Upper lobe of left lung (tissue), 6 donors: ENCODE results near the gene SFMBT2. TPM values are rescaled to one million over a fixed set of nuclear protein-coding genes. Genes with fewer than 3 reads are reported as not detected.

Experiments used
- ATAC-seq, 2 donors: fragments of 200-7000 bp; cut with Tn5 transposase; one replicate each; pipeline ENCODE4 v1.9.1; 2022; ENCODE audit warnings: mild to moderate bottlenecking in 2 of 2, moderate library complexity in 2 of 2; ENCODE audit not compliant: low FRiP score in 2 of 2
- DNase-seq, 2 donors: peaks; one replicate each; pipeline ENCODE4 v3.0.0-alpha.2; 2019 to 2020
- H3K27ac ChIP-seq, 4 donors: fragments of 200-600 bp; sonication (generic); one replicate each; pipeline ENCODE4 v1.5.1; 2016 to 2019
- H3K27me3 ChIP-seq, 4 donors: fragments of 200-600 bp; sonication (generic); one replicate each; pipeline ENCODE4 v1.5.1; 2017 to 2019
- H3K36me3 ChIP-seq, 4 donors: fragments of 200-600 bp; sonication (generic); one replicate each; pipeline ENCODE4 v1.5.1; 2016 to 2019
- H3K4me1 ChIP-seq, 4 donors: fragments of 200-600 bp; sonication (generic); one replicate each; pipeline ENCODE4 v1.5.1; 2018 to 2019
- H3K4me3 ChIP-seq, 4 donors: fragments of 200-600 bp; sonication (generic); one replicate each; pipeline ENCODE4 v1.5.1; 2017 to 2019; ENCODE audit warnings: mild to moderate bottlenecking in 2 of 4, moderate library complexity in 1 of 4
- H3K9me3 ChIP-seq, 4 donors: fragments of 200-600 bp; sonication (generic); one replicate each; pipeline ENCODE4 v1.5.1; 2018 to 2019
- CTCF ChIP-seq, 6 experiments: fragments of 450-650 bp in 4 of 6; fragments of 200-600 bp in 2 of 6; sonication (generic) in 2 of 6; IDR thresholded peaks; one replicate each; pipeline ENCODE4 v1.5.1; 2016 to 2019; ENCODE audit warnings: antibody characterized with exemption in 6 of 6
- EP300 ChIP-seq, 4 donors: sonication (generic); formaldehyde crosslinking; IDR thresholded peaks; one replicate each; pipeline ENCODE4 v1.5.1; 2017; ENCODE audit warnings: antibody characterized with exemption in 4 of 4, control low read depth in 2 of 4
- POLR2A ChIP-seq, 4 donors: fragments of 450-650 bp; IDR thresholded peaks; one replicate each; pipeline ENCODE4 v1.5.1; 2016 to 2017; ENCODE audit warnings: antibody characterized with exemption in 4 of 4, mild to moderate bottlenecking in 2 of 4
- POLR2AphosphoS5 ChIP-seq, 2 donors: sonication (generic); formaldehyde crosslinking; IDR thresholded peaks; one replicate each; pipeline ENCODE4 v1.5.1; 2017; ENCODE audit warnings: antibody characterized with exemption in 2 of 2
- WGBS, 2 donors: methylation state at CpG; one replicate each; pipeline ENCODE4 v1.1.5; 2017 to 2018; 5-methylcytosine and 5-hydroxymethylcytosine counted together
- total RNA-seq, 6 donors: library from RNA; depleted of rRNA in 4 of 6; stranded (reverse); fragments of >200 nt in 4 of 6; gene quantifications; one replicate each; pipeline versions ENCODE4 v1.1.0 to v1.2.1, GENCODE V29; 2016 to 2021
- donor health status: DM: no; HTN: no; CAD: no; lungs with moderate emphysema.
- donor health status: DM: no; HTN: yes; CAD: no; lungs with severe emphysema.

Gene SFMBT2
- total RNA-seq, 6 donors from 2014 or later = 6.2 to 14.6 (median 10.2) TPM

GRCh38 chr10:7406712-7407333, 4.0 kb downstream of the SFMBT2 start:
- TF ChIP-seq POLR2A (IDR thresholded peaks at IDR 0.05) (no peak), EP300 (IDR thresholded peaks at IDR 0.05) (no peak), CTCF (IDR thresholded peaks at IDR 0.05) (no peak), POLR2AphosphoS5 (IDR thresholded peaks at IDR 0.05) (no peak)
- DNase-seq = peak in 1 of 2 donors; percentile 40
- WGBS, 2 donors = 65 to 69% methylated on average over 14 of the region's 14 CpGs
- ATAC-seq = no peak
- Histone ChIP-seq H3K36me3 (no peaks in the 10 kb centered on the region), H3K4me3 (peak overlapping the region in 3 of 4 donors; percentile 74 to 94 (median 78)), H3K4me1 (peaks cover 14 to 52% (median 25%) of the 10 kb centered on the region in 4 donors), H3K27ac (peak overlapping the region in 3 of 4 donors; percentile 36 to 87 (median 73)), H3K9me3 (no peaks in the 10 kb centered on the region), H3K27me3 (peaks cover 0 to 9% (median 6%) of the 10 kb centered on the region in 4 donors)

GRCh38 chr10:7405637-7406036, 5.2 kb downstream of the SFMBT2 start:
- 19 to 56% methylated on average over 2 to 4 of the region's 4 CpGs for WGBS, 2 donors
- H3K4me1 ChIP-seq = peaks cover 12 to 42% (median 17%) of the 10 kb centered on the region in 4 donors

GRCh38 chr10:7403620-7404019, 7.2 kb downstream of the SFMBT2 start:
- Histone ChIP-seq H3K36me3 (no peaks in the 10 kb centered on the region), H3K9me3 (no peaks in the 10 kb centered on the region), H3K27ac (no peak overlapping the region), H3K4me3 (no peak overlapping the region), H3K4me1 (peaks cover 11 to 33% (median 13%) of the 10 kb centered on the region in 4 donors), H3K27me3 (peaks cover 0 to 2% (median 0%) of the 10 kb centered on the region in 4 donors)
- 76 to 90% methylated on average over 1 of the region's 1 CpG for WGBS, 2 donors
- ATAC-seq (no peak), DNase-seq (no peak)
- TF ChIP-seq POLR2AphosphoS5 (IDR thresholded peaks at IDR 0.05) (no peak), EP300 (IDR thresholded peaks at IDR 0.05) (no peak), POLR2A (IDR thresholded peaks at IDR 0.05) (no peak), CTCF (IDR thresholded peaks at IDR 0.05) (no peak)

More at GRCh38 chr10:7405637-7406036, 5.2 kb downstream of the SFMBT2 start:
- DNase-seq = no peak
- no peak for ATAC-seq
- Histone ChIP-seq H3K4me3 (no peak overlapping the region), H3K27me3 (peaks cover 0 to 4% (median 0%) of the 10 kb centered on the region in 4 donors), H3K27ac (no peak overlapping the region), H3K36me3 (no peaks in the 10 kb centered on the region), H3K9me3 (no peaks in the 10 kb centered on the region)
- no peak for TF ChIP-seq POLR2A (IDR thresholded peaks at IDR 0.05)
- no peak for TF ChIP-seq EP300 (IDR thresholded peaks at IDR 0.05)
- TF ChIP-seq CTCF (IDR thresholded peaks at IDR 0.05) = no peak
- TF ChIP-seq POLR2AphosphoS5 (IDR thresholded peaks at IDR 0.05) = no peak

- no peak for ATAC-seq
- no peak for TF ChIP-seq EP300 (IDR thresholded peaks at IDR 0.05)
- TF ChIP-seq POLR2AphosphoS5 (IDR thresholded peaks at IDR 0.05) = no peak
- no peak for TF ChIP-seq CTCF (IDR thresholded peaks at IDR 0.05)
- TF ChIP-seq POLR2A (IDR thresholded peaks at IDR 0.05) = no peak
- no peak overlapping the region for H3K4me3 ChIP-seq
- H3K36me3 ChIP-seq = no peaks in the 10 kb centered on the region
- WGBS, 2 donors = 93 to 95% methylated on average over 8 of the region's 8 CpGs
- DNase-seq = no peak
- no peaks in the 10 kb centered on the region for H3K27me3 ChIP-seq
- no peak overlapping the region for H3K27ac ChIP-seq
- peaks cover 0 to 15% (median under 1%) of the 10 kb centered on the region in 4 donors for H3K4me1 ChIP-seq
- H3K9me3 ChIP-seq = no peaks in the 10 kb centered on the region
Observed at GRCh38 chr10:7401782-7402181, 9.1 kb downstream of the SFMBT2 start.

- H3K4me3 ChIP-seq = no peak overlapping the region
- DNase-seq (no peak), ATAC-seq (no peak)
- H3K36me3 ChIP-seq = no peaks in the 10 kb centered on the region
- H3K9me3 ChIP-seq = no peaks in the 10 kb centered on the region
- H3K4me1 ChIP-seq = peaks cover 0 to 12% (median 0%) of the 10 kb centered on the region in 4 donors
- TF ChIP-seq EP300 (IDR thresholded peaks at IDR 0.05) = no peak
- no peak for TF ChIP-seq CTCF (IDR thresholded peaks at IDR 0.05)
- no peak for TF ChIP-seq POLR2AphosphoS5 (IDR thresholded peaks at IDR 0.05)
- no peak for TF ChIP-seq POLR2A (IDR thresholded peaks at IDR 0.05)
- 81 to 86% methylated on average over 6 of the region's 6 CpGs for WGBS, 2 donors
- no peaks in the 10 kb centered on the region for H3K27me3 ChIP-seq
- no peak overlapping the region for H3K27ac ChIP-seq
Observed at GRCh38 chr10:7401156-7401555, 9.7 kb downstream of the SFMBT2 start.
